Kidney epithelial cell (primary cell): Measurements from ENCODE around the gene AMBRA1. TPM values are rescaled to one million over a fixed set of nuclear protein-coding genes. Genes with fewer than 3 reads are reported as not detected.

Experiments
- DNase-seq: peaks from one replicate; pipeline ENCODE4 v3.0.0-alpha.2; 2010; ENCODE audit warnings: low read depth
- H3K27me3 ChIP-seq: 2 replicates; pipeline ENCODE4 v1.6.0; 2011; ENCODE audit warnings: low read length; ENCODE audit not compliant: control insufficient read depth, insufficient read depth
- H3K36me3 ChIP-seq: 2 replicates; pipeline ENCODE4 v1.5.1; 2011; ENCODE audit warnings: low read length; ENCODE audit not compliant: control insufficient read depth, insufficient read depth
- H3K4me3 ChIP-seq: 2 replicates; pipeline ENCODE4 v1.5.1; 2011; ENCODE audit warnings: low read depth, mild to moderate bottlenecking, control low read depth, low read length
- total RNA-seq: library from RNA; depleted of rRNA; stranded (reverse); fragments of >200 nt; gene quantifications from 2 replicates; pipeline ENCODE4 v1.2.3, GENCODE V29; 2015
- TF ChIP-seq, protein P1 (sequence below): IDR thresholded peaks from 2 replicates; pipeline ENCODE4 v1.5.1; 2011; ENCODE audit warnings: mild to moderate bottlenecking, moderate library complexity, low read length, control low read depth, inconsistent platforms; ENCODE audit not compliant: insufficient read depth, poor library complexity, severe bottlenecking

Gene AMBRA1
- total RNA-seq, 1 donor from 2014 or later, result 23.1 TPM

DNA sequence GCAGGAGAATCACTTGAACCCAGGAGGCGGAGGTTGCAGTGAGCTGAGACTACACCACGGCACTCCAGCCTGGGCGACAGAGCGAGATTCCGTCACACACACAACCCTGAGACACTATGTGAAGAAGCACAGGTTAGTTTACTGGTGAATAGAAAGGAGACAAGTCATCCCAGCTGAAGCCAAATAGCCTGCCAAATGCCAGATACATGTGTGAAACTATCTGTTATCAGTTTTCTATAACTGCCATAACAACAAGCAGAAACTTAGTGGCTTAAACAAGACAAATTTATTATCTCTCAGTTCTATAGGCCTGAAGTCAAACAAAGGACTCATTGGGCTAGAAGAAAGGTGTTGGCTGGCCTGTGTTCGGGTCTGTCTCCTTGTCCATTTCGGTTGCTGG lies 114.2 kb downstream of the AMBRA1 start:
- Histone ChIP-seq H3K27me3 (no peaks in the 10 kb centered on the region), H3K4me3 (no peak overlapping the region), H3K36me3 (no peaks in the 10 kb centered on the region)
- DNase-seq, result no peak
- TF ChIP-seq, protein P1, sequence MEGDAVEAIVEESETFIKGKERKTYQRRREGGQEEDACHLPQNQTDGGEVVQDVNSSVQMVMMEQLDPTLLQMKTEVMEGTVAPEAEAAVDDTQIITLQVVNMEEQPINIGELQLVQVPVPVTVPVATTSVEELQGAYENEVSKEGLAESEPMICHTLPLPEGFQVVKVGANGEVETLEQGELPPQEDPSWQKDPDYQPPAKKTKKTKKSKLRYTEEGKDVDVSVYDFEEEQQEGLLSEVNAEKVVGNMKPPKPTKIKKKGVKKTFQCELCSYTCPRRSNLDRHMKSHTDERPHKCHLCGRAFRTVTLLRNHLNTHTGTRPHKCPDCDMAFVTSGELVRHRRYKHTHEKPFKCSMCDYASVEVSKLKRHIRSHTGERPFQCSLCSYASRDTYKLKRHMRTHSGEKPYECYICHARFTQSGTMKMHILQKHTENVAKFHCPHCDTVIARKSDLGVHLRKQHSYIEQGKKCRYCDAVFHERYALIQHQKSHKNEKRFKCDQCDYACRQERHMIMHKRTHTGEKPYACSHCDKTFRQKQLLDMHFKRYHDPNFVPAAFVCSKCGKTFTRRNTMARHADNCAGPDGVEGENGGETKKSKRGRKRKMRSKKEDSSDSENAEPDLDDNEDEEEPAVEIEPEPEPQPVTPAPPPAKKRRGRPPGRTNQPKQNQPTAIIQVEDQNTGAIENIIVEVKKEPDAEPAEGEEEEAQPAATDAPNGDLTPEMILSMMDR, result no peak

DNA sequence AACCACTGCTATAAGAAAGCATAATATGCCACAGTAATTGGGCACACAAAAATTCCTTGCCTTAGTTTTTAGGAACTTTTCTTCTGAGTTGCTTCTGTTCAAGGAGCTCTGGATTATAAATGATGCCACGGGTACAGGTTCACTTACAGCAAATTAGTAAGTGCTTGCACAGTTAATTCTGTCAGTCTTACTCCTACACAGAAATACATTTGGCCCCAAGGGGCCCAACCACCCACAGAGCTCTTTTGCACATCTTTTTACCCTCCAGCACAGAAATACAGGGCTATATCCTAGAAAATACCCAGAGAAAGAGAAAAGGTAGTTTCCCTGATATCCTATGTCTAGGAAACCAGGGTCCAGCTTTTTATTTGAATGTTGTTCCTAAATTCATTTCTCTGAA lies 115.6 kb downstream of the AMBRA1 start:
- DNase-seq, result no peak
- H3K36me3 ChIP-seq, result no peaks in the 10 kb centered on the region
- TF ChIP-seq, protein P1, result no peak
- H3K27me3 ChIP-seq, result no peaks in the 10 kb centered on the region
- H3K4me3 ChIP-seq, result no peak overlapping the region

DNA sequence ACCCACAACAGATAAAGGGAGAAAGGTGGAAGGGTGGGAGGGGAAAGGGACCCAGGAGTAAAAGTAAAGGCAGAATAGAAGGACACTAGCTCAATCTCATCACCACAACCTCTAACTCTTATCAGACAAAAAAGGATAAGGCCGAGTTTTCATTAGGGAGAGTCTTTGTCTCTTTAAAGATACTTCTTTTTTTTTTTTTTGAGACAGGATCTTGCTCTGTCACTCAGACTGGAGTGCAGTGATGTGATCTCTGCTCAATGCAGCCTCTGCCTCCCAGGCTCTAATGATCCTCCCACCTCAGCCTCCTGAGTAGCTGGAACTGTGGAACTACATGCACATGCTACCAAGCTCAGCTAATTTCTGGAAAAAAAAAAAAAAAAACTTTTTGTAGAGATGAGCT lies 116.7 kb downstream of the AMBRA1 start:
- no peaks in the 10 kb centered on the region for H3K36me3 ChIP-seq
- DNase-seq, result no peak
- H3K4me3 ChIP-seq, result no peak overlapping the region
- TF ChIP-seq, protein P1, result no peak
- H3K27me3 ChIP-seq, result no peaks in the 10 kb centered on the region

DNA sequence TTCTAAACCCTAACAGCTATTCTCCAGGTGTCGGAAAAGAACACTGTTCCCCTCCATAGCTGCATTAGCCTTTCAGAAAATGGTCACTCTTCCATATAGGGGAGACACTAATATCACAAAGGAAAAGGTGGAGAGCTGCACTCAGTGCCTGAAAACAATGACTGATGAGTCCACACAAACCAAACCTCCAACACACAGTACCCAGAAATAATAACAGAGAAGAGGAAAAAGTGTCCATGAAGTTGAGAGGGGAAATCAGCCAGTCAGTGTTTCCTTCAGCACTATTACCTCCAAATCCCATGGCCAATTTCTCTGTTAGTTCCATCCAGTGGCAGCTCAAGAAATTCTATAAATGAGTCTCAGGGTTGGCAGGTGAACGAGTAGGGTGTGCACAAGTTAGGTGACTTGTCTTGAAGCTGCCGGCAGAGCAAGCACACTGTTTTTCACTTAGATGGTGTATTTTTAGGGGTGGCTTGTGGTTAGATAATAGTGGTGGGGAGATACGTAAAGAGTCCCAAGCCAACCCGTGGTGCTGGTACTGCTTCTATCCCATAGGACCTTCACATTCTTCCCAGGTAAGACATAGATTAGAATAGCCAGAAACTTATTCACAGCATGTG lies 117.8 kb downstream of the AMBRA1 start:
- no peaks in the 10 kb centered on the region for H3K36me3 ChIP-seq
- no peak overlapping the region for H3K4me3 ChIP-seq
- TF ChIP-seq, protein P1, result no peak
- H3K27me3 ChIP-seq, result no peaks in the 10 kb centered on the region
- no peak for DNase-seq

DNA sequence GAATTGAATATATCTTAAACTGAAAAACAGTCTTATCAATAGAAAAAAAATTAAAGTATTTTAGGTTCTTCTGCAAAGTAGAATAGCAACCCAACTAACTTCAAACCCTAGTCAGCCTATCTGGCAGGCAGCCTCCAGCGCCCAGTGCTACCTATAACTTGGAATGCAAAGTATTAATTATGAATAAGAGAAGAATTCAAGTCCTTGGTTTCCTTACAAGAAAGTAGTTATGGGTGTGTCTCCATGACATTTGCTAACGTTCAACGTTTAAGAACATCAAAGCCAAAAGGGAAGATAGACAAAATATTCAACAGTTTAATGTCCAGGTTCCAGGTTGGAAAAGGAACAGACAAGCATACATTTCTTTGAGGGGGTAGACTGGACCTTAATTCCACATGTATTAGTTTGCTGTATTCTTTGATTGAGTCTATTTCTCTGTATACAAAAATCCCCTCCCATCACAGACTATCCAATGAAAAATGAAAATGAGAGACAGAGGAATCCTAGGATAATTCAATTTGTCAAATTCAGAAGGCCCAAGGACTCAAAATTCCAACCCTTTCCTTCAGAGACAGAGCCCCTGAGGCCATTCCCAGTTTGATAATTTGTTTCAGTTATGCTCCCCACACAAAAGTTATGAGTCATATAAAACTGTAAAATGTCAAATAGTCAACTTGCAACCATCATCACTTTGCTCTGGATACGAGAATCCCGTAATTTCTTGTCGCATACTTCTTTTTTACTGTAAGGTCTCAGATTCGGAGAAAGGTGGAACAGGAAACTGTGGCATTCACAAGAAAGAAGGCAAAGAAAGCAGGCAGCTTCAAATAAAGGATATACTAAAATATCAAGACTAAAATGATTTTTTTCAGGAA lies 118.5 kb downstream of the AMBRA1 start:
- Histone ChIP-seq H3K4me3 (no peak overlapping the region), H3K36me3 (no peaks in the 10 kb centered on the region), H3K27me3 (no peaks in the 10 kb centered on the region)
- no peak for DNase-seq
- TF ChIP-seq, protein P1, result no peak
